Measurements from ENCODE around the gene SYCE1. TPM values are rescaled to one million over a fixed set of nuclear protein-coding genes. Genes with fewer than 3 reads are reported as not detected.
"Not testable (repeated sequence)": the region's sequence is repeated elsewhere in the genome, so short reads cannot be mapped to it uniquely, and the experiment has no call there.

SYCE1 gene
- total RNA-seq, result 0.41 and 0.61 TPM in 2 replicates

GRCh38 chr10:133565441-133566294 is at the start of gene SYCE1:
Gene SYCE1, minus strand, starts transcription at chr10:133565583. Its CDS starts 54 bp downstream, at chr10:133565529.
- intact Hi-C loops (cut with micrococcal nuclease), result no loop called here

GRCh38 chr10:133614830-133615580 is 49.6 kb upstream of the SYCE1 start:
- intact Hi-C loops (cut with micrococcal nuclease), result no loop called here

- intact Hi-C loops (cut with micrococcal nuclease), result no loop called here
These were observed 48.3 kb upstream of the SYCE1 start for GRCh38 chr10:133613699-133614098.

- intact Hi-C loops (cut with micrococcal nuclease), result no loop called here
These were observed 45.7 kb upstream of the SYCE1 start for GRCh38 chr10:133611079-133611478.

GRCh38 chr10:133608855-133609254 is 43.5 kb upstream of the SYCE1 start:
- intact Hi-C loops (cut with micrococcal nuclease), result no loop called here

GRCh38 chr10:133603434-133603833 is 38.1 kb upstream of the SYCE1 start:
- intact Hi-C loops (cut with micrococcal nuclease), result not testable (repeated sequence)

- intact Hi-C loops (cut with micrococcal nuclease), result no loop called here
These were observed 35.3 kb upstream of the SYCE1 start for GRCh38 chr10:133600657-133601056.

GRCh38 chr10:133599869-133600268 is 34.5 kb upstream of the SYCE1 start:
- intact Hi-C loops (cut with micrococcal nuclease), result not testable (repeated sequence)

GRCh38 chr10:133592716-133593115 is 27.3 kb upstream of the SYCE1 start:
- intact Hi-C loops (cut with micrococcal nuclease), result no loop called here

- intact Hi-C loops (cut with micrococcal nuclease), result no loop called here
These were observed 25.6 kb upstream of the SYCE1 start for GRCh38 chr10:133590970-133591359.

- intact Hi-C loops (cut with micrococcal nuclease), result no loop called here
These were observed 25.0 kb upstream of the SYCE1 start for GRCh38 chr10:133590226-133590969.

- intact Hi-C loops (cut with micrococcal nuclease), result not testable (repeated sequence)
These were observed 11.7 kb upstream of the SYCE1 start for GRCh38 chr10:133577037-133577436.

- intact Hi-C loops (cut with micrococcal nuclease), result not testable (repeated sequence)
These were observed 8.1 kb upstream of the SYCE1 start for GRCh38 chr10:133573460-133573859.

GRCh38 chr10:133572055-133572454 is 6.7 kb upstream of the SYCE1 start:
- intact Hi-C loops (cut with micrococcal nuclease), result not testable (repeated sequence)

GRCh38 chr10:133569801-133570200 is 4.4 kb upstream of the SYCE1 start:
- intact Hi-C loops (cut with micrococcal nuclease), result not testable (repeated sequence)

GRCh38 chr10:133568831-133569527 is 3.6 kb upstream of the SYCE1 start:
- intact Hi-C loops (cut with micrococcal nuclease), result not testable (repeated sequence)

GRCh38 chr10:133568287-133568614 is 2.9 kb upstream of the SYCE1 start:
- intact Hi-C loops (cut with micrococcal nuclease), result no loop called here

GRCh38 chr10:133567609-133568286 is 2.4 kb upstream of the SYCE1 start:
- intact Hi-C loops (cut with micrococcal nuclease), result no loop called here

- intact Hi-C loops (cut with micrococcal nuclease), result no loop called here
These were observed 1.7 kb upstream of the SYCE1 start for GRCh38 chr10:133567119-133567518.

GRCh38 chr10:133564816-133565215 is 567 bp downstream of the SYCE1 start:
- intact Hi-C loops (cut with micrococcal nuclease), result no loop called here

GRCh38 chr10:133559216-133559615 is 6.2 kb downstream of the SYCE1 start:
- intact Hi-C loops (cut with micrococcal nuclease), result no loop called here

Data from T-helper 2 cell treated with Interferon-gamma antibody and Interleukin-4, amounts not matched to agents 100 ng/mL and 5 ng/mL, for 36 hours (primary cell).